Left ventricle myocardium inferior (tissue), 1 donor: ENCODE results near the gene EIF2A. TPM values are rescaled to one million over a fixed set of nuclear protein-coding genes. Genes with fewer than 3 reads are reported as not detected.
A peak's percentile ranks its signal among the peaks of the same experiment; 100 is the strongest.
"Not testable (repeated sequence)": the region's sequence is repeated elsewhere in the genome, so short reads cannot be mapped to it uniquely, and the experiment has no call there.

Source experiments
- DNase-seq: peaks from one replicate; pipeline ENCODE4 v3.0.0-alpha.2; 2020
- H3K27ac ChIP-seq: fragments of 200-600 bp; replicated peaks from 2 replicates; pipeline ENCODE4 v1.8.0; 2021
- H3K27me3 ChIP-seq: fragments of 200-600 bp; 2 replicates; pipeline ENCODE4 v1.8.0; 2021; ENCODE audit warnings: low read depth
- H3K36me3 ChIP-seq: fragments of 200-600 bp; 2 replicates; pipeline ENCODE4 v1.8.0; 2021
- H3K4me1 ChIP-seq: fragments of 200-600 bp; 2 replicates; pipeline ENCODE4 v1.8.0; 2021
- H3K4me3 ChIP-seq: fragments of 200-600 bp; 2 replicates; pipeline ENCODE4 v1.8.0; 2021; ENCODE audit warnings: mild to moderate bottlenecking, moderate library complexity
- H3K9me3 ChIP-seq: fragments of 200-600 bp; replicated peaks from 2 replicates; pipeline ENCODE4 v1.8.0; 2021
- CTCF ChIP-seq: fragments of 200-600 bp; IDR thresholded peaks from 2 replicates; pipeline ENCODE4 v1.8.0; 2021; ENCODE audit warnings: antibody characterized with exemption, mild to moderate bottlenecking, borderline replicate concordance
- intact Hi-C: fragments of 100-400 bp; cut with micrococcal nuclease; formaldehyde crosslinking; loops from one replicate; pipeline ENCODE4 v1.11.0; 2022
- long read RNA-seq: library from polyadenylated mRNA; unstranded; transcript quantifications from one replicate; pipeline ENCODE4 v2.0.0, GENCODE V29; 2021
- total RNA-seq: library from RNA; stranded (reverse); fragmentation: NEBNext Ultra II Directional; extraction: Animal tissue kit (Norgen Biotek cat#: 25700); gene quantifications from one replicate; pipeline ENCODE4 v1.2.1, GENCODE V29; 2021
- donor health status: DM: no; HTN: yes; CAD: no; lungs with severe emphysema.

Gene EIF2A
- total RNA-seq = 71.6 TPM
- long read RNA-seq, transcript EIF2A-203 (14 exons, 2,198 nt) = major isoform, 122 of 145 reads
- long read RNA-seq, partial matches to known transcripts = 9 of 145 reads
- long read RNA-seq, other reads (novel, unspliced or antisense) = 11 of 145 reads

- no peak for TF ChIP-seq CTCF
- Histone ChIP-seq H3K4me3 (peak within 1 kb of the TSS; percentile 85), H3K4me1 (peaks cover 53% of the 10 kb centered on the region), H3K27me3 (no peaks in the 10 kb centered on the region), H3K9me3 (no peaks in the 10 kb centered on the region), H3K36me3 (peaks cover 29% of the 10 kb centered on the region), H3K27ac (peak within 1 kb of the TSS; percentile 96)
- intact Hi-C loops = loop anchor here (10.0 kb wide), 1 partner anchor 58 kb away; the partner anchor contains the start of gene SELENOT
- DNase-seq = peak; percentile 98
Observed at GRCh38 chr3:150546226-150547044, at the start of gene EIF2A, which contains the start of gene SERP1. EIF2A (plus strand) TSS chr3:150546787; CDS start chr3:150546803, 16 bp downstream. SERP1 (minus strand) TSS chr3:150546496; CDS start chr3:150546135, 361 bp downstream.

- no peak for TF ChIP-seq CTCF
- intact Hi-C loops = loop anchor here (5.0 to 10.0 kb wide), 2 partner anchors 83 to 211 kb away; no protein-coding TSS in a partner anchor
- no peaks in the 10 kb centered on the region for H3K4me1 ChIP-seq
Observed at GRCh38 chr3:150497956-150498355, 48.6 kb upstream of the EIF2A start.

GRCh38 chr3:150500960-150501359 lies 45.6 kb upstream of the EIF2A start:
- intact Hi-C loops, H3K27me3 ChIP-seq: not testable (repeated sequence)

More at GRCh38 chr3:150497956-150498355, 48.6 kb upstream of the EIF2A start:
- Histone ChIP-seq H3K27me3 (no peaks in the 10 kb centered on the region), H3K9me3 (no peaks in the 10 kb centered on the region), H3K4me3 (no peak overlapping the region), H3K27ac (no peak overlapping the region), H3K36me3 (no peaks in the 10 kb centered on the region)
- DNase-seq = no peak

GRCh38 chr3:150503402-150504099 lies 43.0 kb upstream of the EIF2A start:
- no peak for DNase-seq
- Histone ChIP-seq H3K27me3 (no peaks in the 10 kb centered on the region), H3K4me3 (no peak overlapping the region), H3K36me3 (no peaks in the 10 kb centered on the region), H3K4me1 (no peaks in the 10 kb centered on the region), H3K9me3 (peaks cover 6% of the 10 kb centered on the region), H3K27ac (no peak overlapping the region)
- intact Hi-C loops = no loop called here
- no peak for TF ChIP-seq CTCF

More at GRCh38 chr3:150500960-150501359, 45.6 kb upstream of the EIF2A start:
- not testable (repeated sequence) for H3K9me3 ChIP-seq, H3K36me3 ChIP-seq, H3K27ac ChIP-seq, H3K4me1 ChIP-seq, DNase-seq, H3K4me3 ChIP-seq

- Histone ChIP-seq H3K9me3 (peaks cover 6% of the 10 kb centered on the region), H3K27ac (no peak overlapping the region), H3K36me3 (no peaks in the 10 kb centered on the region), H3K27me3 (no peaks in the 10 kb centered on the region), H3K4me3 (no peak overlapping the region), H3K4me1 (no peaks in the 10 kb centered on the region)
- no peak for TF ChIP-seq CTCF
- no peak for DNase-seq
- intact Hi-C loops = no loop called here
Observed at GRCh38 chr3:150504483-150504882, 42.1 kb upstream of the EIF2A start.
